Ovary (tissue), 3 donors: ENCODE results near the gene PSRC1.

Experiments
- EP300 ChIP-seq: sonication (generic); formaldehyde crosslinking; IDR thresholded peaks from one replicate; pipeline ENCODE4 v1.6.1; 2017; ENCODE audit warnings: antibody characterized with exemption
- POLR2A ChIP-seq: fragments of 450-650 bp; IDR thresholded peaks from one replicate; pipeline ENCODE4 v1.6.1; 2017; ENCODE audit warnings: antibody characterized with exemption, mild to moderate bottlenecking, moderate library complexity
- TF ChIP-seq, protein P1 (sequence below), 3 donors: fragments of 450-650 bp in 2 of 3; fragments of 200-600 bp in 1 of 3; IDR thresholded peaks; one replicate each; pipeline versions ENCODE4 v1.5.1 to v1.8.0; 2016 to 2022; ENCODE audit warnings: antibody characterized with exemption in 3 of 3, mild to moderate bottlenecking in 1 of 3
- donor health status: DM: no; HTN: no; CAD: no.

- TF ChIP-seq, protein P1, sequence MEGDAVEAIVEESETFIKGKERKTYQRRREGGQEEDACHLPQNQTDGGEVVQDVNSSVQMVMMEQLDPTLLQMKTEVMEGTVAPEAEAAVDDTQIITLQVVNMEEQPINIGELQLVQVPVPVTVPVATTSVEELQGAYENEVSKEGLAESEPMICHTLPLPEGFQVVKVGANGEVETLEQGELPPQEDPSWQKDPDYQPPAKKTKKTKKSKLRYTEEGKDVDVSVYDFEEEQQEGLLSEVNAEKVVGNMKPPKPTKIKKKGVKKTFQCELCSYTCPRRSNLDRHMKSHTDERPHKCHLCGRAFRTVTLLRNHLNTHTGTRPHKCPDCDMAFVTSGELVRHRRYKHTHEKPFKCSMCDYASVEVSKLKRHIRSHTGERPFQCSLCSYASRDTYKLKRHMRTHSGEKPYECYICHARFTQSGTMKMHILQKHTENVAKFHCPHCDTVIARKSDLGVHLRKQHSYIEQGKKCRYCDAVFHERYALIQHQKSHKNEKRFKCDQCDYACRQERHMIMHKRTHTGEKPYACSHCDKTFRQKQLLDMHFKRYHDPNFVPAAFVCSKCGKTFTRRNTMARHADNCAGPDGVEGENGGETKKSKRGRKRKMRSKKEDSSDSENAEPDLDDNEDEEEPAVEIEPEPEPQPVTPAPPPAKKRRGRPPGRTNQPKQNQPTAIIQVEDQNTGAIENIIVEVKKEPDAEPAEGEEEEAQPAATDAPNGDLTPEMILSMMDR (IDR thresholded peaks at IDR 0.05): no peak
- TF ChIP-seq POLR2A: no peak
- TF ChIP-seq EP300: no peak
Observed at GRCh38 chr1:109274533-109275476, 8.1 kb downstream of the PSRC1 start.
